DOHH2 (cell line): ENCODE data around the gene MAP3K20.
"Not testable (repeated sequence)": the region's sequence is repeated elsewhere in the genome, so short reads cannot be mapped to it uniquely, and the experiment has no call there.

Source experiments
- H3F3A ChIP-seq: fragments of 200-600 bp; sonication (generic), shearing (Covaris generic); 2 replicates; pipeline ENCODE4 v1.6.0; 2016; ENCODE audit warnings: antibody characterized with exemption, mild to moderate bottlenecking; ENCODE audit not compliant: control insufficient read depth, insufficient read depth
- H3K27ac ChIP-seq: fragments of 200-600 bp; sonication (generic); 2 replicates; pipeline ENCODE4 v1.5.1; 2014; ENCODE audit warnings: low read depth, mild to moderate bottlenecking, low read length, moderate library complexity
- H3K27me3 ChIP-seq: fragments of 200-600 bp; sonication (generic); 2 replicates; pipeline ENCODE4 v1.6.1; 2014; ENCODE audit warnings: mild to moderate bottlenecking, low read length, mixed read lengths; ENCODE audit not compliant: control insufficient read depth
- H3K36me3 ChIP-seq: fragments of 200-600 bp; sonication (generic); 2 replicates; pipeline ENCODE4 v1.6.1; 2014; ENCODE audit warnings: mild to moderate bottlenecking, low read length, moderate library complexity, mixed read lengths; ENCODE audit not compliant: control insufficient read depth
- H3K4me1 ChIP-seq: fragments of 200-600 bp; sonication (generic); 2 replicates; pipeline ENCODE4 v1.6.1; 2014; ENCODE audit warnings: mild to moderate bottlenecking, low read length, mixed read lengths; ENCODE audit not compliant: control insufficient read depth
- H3K4me2 ChIP-seq: fragments of 200-600 bp; sonication (generic); 2 replicates; pipeline ENCODE4 v1.6.0; 2014; ENCODE audit warnings: mild to moderate bottlenecking, low read length, moderate library complexity
- H3K4me3 ChIP-seq: fragments of 200-600 bp; sonication (generic); 2 replicates; pipeline ENCODE4 v1.5.1; 2014; ENCODE audit warnings: mild to moderate bottlenecking, low read length, mixed read lengths
- H3K79me2 ChIP-seq: fragments of 200-600 bp; sonication (generic); 2 replicates; pipeline ENCODE4 v1.6.1; 2014; ENCODE audit warnings: mild to moderate bottlenecking, low read length, mixed read lengths; ENCODE audit not compliant: control insufficient read depth
- H3K9me2 ChIP-seq: fragments of 200-600 bp; sonication (generic); replicated peaks from 2 replicates; pipeline ENCODE4 v1.6.1; 2014; ENCODE audit warnings: mild to moderate bottlenecking, low read length, mixed read lengths; ENCODE audit not compliant: control insufficient read depth
- H3K9me3 ChIP-seq: fragments of 200-600 bp; sonication (generic); 2 replicates; pipeline ENCODE4 v1.6.1; 2014; ENCODE audit warnings: antibody characterized with exemption, low read length, mixed read lengths; ENCODE audit not compliant: control insufficient read depth, insufficient read depth
- H4K20me1 ChIP-seq: fragments of 200-600 bp; sonication (generic); 2 replicates; pipeline ENCODE4 v1.6.0; 2014; ENCODE audit warnings: low read depth, mild to moderate bottlenecking, antibody characterized with exemption, low read length, moderate library complexity; ENCODE audit not compliant: control insufficient read depth, insufficient read depth
- EZH2phosphoT487 ChIP-seq: fragments of 200-600 bp; sonication (generic); IDR thresholded peaks from 2 replicates; pipeline ENCODE4 v1.6.1; 2017; ENCODE audit warnings: borderline replicate concordance, mild to moderate bottlenecking, antibody characterized with exemption, low read length, moderate library complexity, mixed read lengths
- TF ChIP-seq, protein P1 (sequence below): fragments of 200-600 bp; sonication (generic); IDR thresholded peaks from one replicate; pipeline ENCODE4 v1.5.1; 2014; ENCODE audit warnings: antibody characterized with exemption, mild to moderate bottlenecking, low read depth, low read length; ENCODE audit not compliant: poor library complexity, severe bottlenecking

The MAP3K20 gene

DNA sequence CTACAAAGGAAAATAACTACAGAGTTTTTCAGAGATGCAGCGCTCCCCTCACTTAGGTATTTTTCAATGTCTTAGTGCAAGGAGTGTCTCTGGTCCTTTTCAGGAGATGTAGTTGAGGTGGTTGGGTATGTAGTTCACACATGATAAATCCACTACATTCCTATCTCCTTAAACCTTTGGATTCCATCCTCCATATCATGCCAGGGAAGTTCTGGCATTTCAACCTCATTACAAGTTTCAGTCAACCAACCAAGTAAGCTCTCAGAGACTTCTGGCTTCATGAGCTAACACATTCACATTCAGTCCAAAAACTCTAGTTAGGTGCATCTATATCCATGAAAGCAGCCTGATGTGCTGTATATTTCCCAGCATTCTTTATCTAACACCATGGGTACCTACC, 47.3 kb downstream of the MAP3K20 start:
- Histone ChIP-seq H3K9me2 (no peaks in the 10 kb centered on the region), H3K4me1 (peaks cover 53% of the 10 kb centered on the region), H3K36me3 (peaks cover 26% of the 10 kb centered on the region; the same call in 1 of the 2 replicates), H3K4me3 (no peak overlapping the region), H3K27ac (no peak overlapping the region), H3K79me2 (peaks cover 49% of the 10 kb centered on the region), H3K27me3 (no peaks in the 10 kb centered on the region), H3K4me2 (no peak overlapping the region), H4K20me1 (no peaks in the 10 kb centered on the region), H3F3A (no peaks in the 10 kb centered on the region), H3K9me3 (no peaks in the 10 kb centered on the region)
- TF ChIP-seq EZH2phosphoT487, result no peak
- TF ChIP-seq, protein P1, sequence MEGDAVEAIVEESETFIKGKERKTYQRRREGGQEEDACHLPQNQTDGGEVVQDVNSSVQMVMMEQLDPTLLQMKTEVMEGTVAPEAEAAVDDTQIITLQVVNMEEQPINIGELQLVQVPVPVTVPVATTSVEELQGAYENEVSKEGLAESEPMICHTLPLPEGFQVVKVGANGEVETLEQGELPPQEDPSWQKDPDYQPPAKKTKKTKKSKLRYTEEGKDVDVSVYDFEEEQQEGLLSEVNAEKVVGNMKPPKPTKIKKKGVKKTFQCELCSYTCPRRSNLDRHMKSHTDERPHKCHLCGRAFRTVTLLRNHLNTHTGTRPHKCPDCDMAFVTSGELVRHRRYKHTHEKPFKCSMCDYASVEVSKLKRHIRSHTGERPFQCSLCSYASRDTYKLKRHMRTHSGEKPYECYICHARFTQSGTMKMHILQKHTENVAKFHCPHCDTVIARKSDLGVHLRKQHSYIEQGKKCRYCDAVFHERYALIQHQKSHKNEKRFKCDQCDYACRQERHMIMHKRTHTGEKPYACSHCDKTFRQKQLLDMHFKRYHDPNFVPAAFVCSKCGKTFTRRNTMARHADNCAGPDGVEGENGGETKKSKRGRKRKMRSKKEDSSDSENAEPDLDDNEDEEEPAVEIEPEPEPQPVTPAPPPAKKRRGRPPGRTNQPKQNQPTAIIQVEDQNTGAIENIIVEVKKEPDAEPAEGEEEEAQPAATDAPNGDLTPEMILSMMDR, result no peak

DNA sequence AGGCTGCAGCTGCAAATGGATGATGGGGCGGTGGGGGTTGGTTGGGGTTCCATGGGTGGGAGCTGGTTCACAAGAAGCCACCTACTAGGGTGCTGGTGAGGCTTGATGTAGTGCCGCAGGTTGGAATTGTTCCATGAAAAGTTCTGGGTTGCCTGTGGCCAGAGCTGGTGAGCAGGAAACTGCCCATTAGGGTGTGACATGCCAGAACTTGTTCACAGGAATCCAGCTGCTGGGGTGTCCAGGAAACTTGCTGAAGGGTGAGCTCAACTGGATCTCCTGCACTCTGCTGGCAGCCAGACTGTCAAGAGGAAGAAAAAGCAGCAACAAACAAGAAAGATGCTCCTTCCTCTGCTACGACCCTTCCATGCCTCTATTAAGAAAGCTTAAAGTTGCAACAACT, 48.8 kb downstream of the MAP3K20 start:
- TF ChIP-seq, protein P1, result no peak
- TF ChIP-seq EZH2phosphoT487, result no peak
- Histone ChIP-seq H3K27me3 (no peaks in the 10 kb centered on the region), H3K4me1 (peaks cover 44% of the 10 kb centered on the region), H3K4me2 (no peak overlapping the region), H3K9me2 (no peaks in the 10 kb centered on the region), H3F3A (no peaks in the 10 kb centered on the region), H4K20me1 (no peaks in the 10 kb centered on the region), H3K79me2 (peaks cover 37% of the 10 kb centered on the region), H3K9me3 (no peaks in the 10 kb centered on the region), H3K4me3 (no peak overlapping the region), H3K36me3 (peaks cover 26% of the 10 kb centered on the region; the same call in 1 of the 2 replicates), H3K27ac (no peak overlapping the region)

DNA sequence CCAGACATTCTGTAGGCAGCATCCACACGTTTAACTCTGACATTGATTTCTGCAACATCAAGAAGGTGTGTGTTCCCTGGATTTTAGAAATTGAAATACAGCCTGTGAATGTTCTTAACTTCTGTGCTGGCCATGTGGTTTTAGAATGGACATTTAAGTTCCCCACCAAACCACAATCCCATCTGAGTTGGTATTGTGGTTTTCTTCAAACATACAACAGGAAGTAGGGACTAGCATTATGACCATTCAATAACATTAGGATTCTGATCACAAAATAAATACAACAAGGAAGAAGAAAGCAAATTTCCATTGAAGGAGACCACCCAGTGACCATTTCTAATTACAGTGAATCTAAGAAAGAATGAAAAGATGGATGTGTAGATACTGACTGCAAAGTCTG, 51.2 kb downstream of the MAP3K20 start:
- peaks cover 27% of the 10 kb centered on the region for H3K79me2 ChIP-seq
- H3K27ac ChIP-seq, result no peak overlapping the region
- H3K4me2 ChIP-seq, result no peak overlapping the region
- no peak for TF ChIP-seq EZH2phosphoT487
- TF ChIP-seq, protein P1, result no peak
- peaks cover 45% of the 10 kb centered on the region for H3K4me1 ChIP-seq
- no peaks in the 10 kb centered on the region for H3K9me3 ChIP-seq
- peaks cover 23% of the 10 kb centered on the region; the same call in 1 of the 2 replicates for H3K36me3 ChIP-seq
- H3F3A ChIP-seq, result no peaks in the 10 kb centered on the region
- no peaks in the 10 kb centered on the region for H3K27me3 ChIP-seq
- H4K20me1 ChIP-seq, result no peaks in the 10 kb centered on the region
- no peak overlapping the region for H3K4me3 ChIP-seq
- H3K9me2 ChIP-seq, result no peaks in the 10 kb centered on the region

DNA sequence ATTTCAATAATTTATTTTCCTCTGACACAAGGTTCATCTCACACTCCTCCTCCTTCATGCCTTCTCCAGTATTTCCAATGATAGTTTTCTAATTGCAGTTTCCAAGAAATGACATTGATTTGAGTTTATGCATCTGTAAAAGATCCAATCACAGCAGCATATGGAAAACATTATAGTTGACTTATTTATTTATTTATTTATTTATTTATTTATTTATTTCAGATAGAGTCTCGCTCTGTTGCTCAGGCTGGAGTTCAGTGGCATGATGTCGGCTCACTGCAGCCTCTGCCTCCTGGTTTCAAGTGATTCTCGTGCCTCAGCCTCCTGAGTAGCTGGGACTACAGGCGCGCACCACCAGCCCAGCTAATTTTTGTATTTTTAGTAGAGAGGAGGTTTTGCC, 52.5 kb downstream of the MAP3K20 start:
- not testable (repeated sequence) for H3K4me2 ChIP-seq, H3K9me2 ChIP-seq, H3K27me3 ChIP-seq, H3K4me3 ChIP-seq, H4K20me1 ChIP-seq, H3K9me3 ChIP-seq, H3K27ac ChIP-seq, H3F3A ChIP-seq
- Histone ChIP-seq H3K79me2 (peaks cover 21% of the 10 kb centered on the region), H3K36me3 (peaks cover 12% of the 10 kb centered on the region; the same call in 1 of the 2 replicates), H3K4me1 (peaks cover 37% of the 10 kb centered on the region)
